A673 (cell line): ENCODE results near the gene RBMS2.
"Not testable (repeated sequence)": the region's sequence is repeated elsewhere in the genome, so short reads cannot be mapped to it uniquely, and the experiment has no call there.

ENCODE experiments used
- CTCF ChIP-seq: fragments of 300-800, 200-600 bp; sonication (generic); conservative IDR thresholded peaks from 2 replicates; pipeline ENCODE4 v1.5.1; 2017; ENCODE audit warnings: low read depth, mild to moderate bottlenecking, antibody characterized with exemption, low read length, moderate library complexity, mixed read lengths
- EZH2 ChIP-seq: fragments of 200-600 bp; sonication (generic); IDR thresholded peaks from 2 replicates; pipeline ENCODE4 v1.6.1; 2017; ENCODE audit warnings: borderline replicate concordance, low read depth, mild to moderate bottlenecking, mixed read lengths, antibody characterized with exemption, low read length; ENCODE audit not compliant: poor library complexity, severe bottlenecking

- TF ChIP-seq CTCF, EZH2: not testable (repeated sequence)
Observed at GRCh38 chr12:56494106-56494415, 27.6 kb upstream of the RBMS2 start.
